HepG2 (cell line): ENCODE results near the gene CECR2.

Source experiments
- EZH2 ChIP-seq: conservative IDR thresholded peaks from 2 replicates; pipeline ENCODE4 v1.6.1; 2012; ENCODE audit warnings: mild to moderate bottlenecking, low read depth, low read length, moderate library complexity
- PBX3 ChIP-seq: sonication (generic); formaldehyde crosslinking; IDR thresholded peaks from 2 replicates; pipeline ENCODE4 v1.8.1; 2023; ENCODE audit warnings: missing genetic modification reagents, inconsistent platforms, borderline replicate concordance
- RNF219 ChIP-seq: sonication (generic); formaldehyde crosslinking; IDR thresholded peaks from 2 replicates; pipeline ENCODE4 v1.5.0; 2020; ENCODE audit warnings: mild to moderate bottlenecking, missing genetic modification reagents
- SETDB1 ChIP-seq: sonication (generic); formaldehyde crosslinking; IDR thresholded peaks from 2 replicates; pipeline ENCODE4 v1.5.1; 2020; ENCODE audit warnings: missing genetic modification reagents, mild to moderate bottlenecking, borderline replicate concordance
- SIN3B ChIP-seq: fragments of 150-350 bp; IDR thresholded peaks from 2 replicates; pipeline ENCODE4 v1.6.1; 2014; ENCODE audit warnings: low read length
- TP53 ChIP-seq: sonication (generic); formaldehyde crosslinking; conservative IDR thresholded peaks from 2 replicates; pipeline ENCODE4 v1.4.0; 2020; ENCODE audit warnings: missing genetic modification reagents
- ZBTB7A ChIP-seq: sonication (generic); formaldehyde crosslinking; IDR thresholded peaks from 2 replicates; pipeline ENCODE4 v1.8.0; 2022; ENCODE audit warnings: mild to moderate bottlenecking, missing genetic modification reagents
- ZHX1 ChIP-seq: sonication (generic); formaldehyde crosslinking; IDR thresholded peaks from 2 replicates; pipeline ENCODE4 v1.8.1; 2022; ENCODE audit warnings: low read depth, mild to moderate bottlenecking, missing genetic modification reagents
- ZNF224 ChIP-seq: sonication (generic); formaldehyde crosslinking; IDR thresholded peaks from 2 replicates; pipeline ENCODE4 v1.5.0; 2020; ENCODE audit warnings: mild to moderate bottlenecking, missing genetic modification reagents
- ZNF790 ChIP-seq: sonication (generic); formaldehyde crosslinking; IDR thresholded peaks from 2 replicates; pipeline ENCODE4 v1.8.0; 2022; ENCODE audit warnings: missing genetic modification reagents, mild to moderate bottlenecking, borderline replicate concordance
- TF ChIP-seq, protein P1 (sequence below): sonication (generic); formaldehyde crosslinking; IDR thresholded peaks from 2 replicates; pipeline ENCODE4 v1.8.0; 2022; ENCODE audit warnings: mild to moderate bottlenecking, missing genetic modification reagents, moderate library complexity
- TF ChIP-seq, protein P2 (sequence below), 2 experiments: sonication (generic) in 1 of 2; formaldehyde crosslinking in 1 of 2; IDR thresholded peaks; 2 replicates each; pipeline versions ENCODE4 v1.5.1 to v1.6.1; 2011 to 2020; ENCODE audit warnings: borderline replicate concordance in 1 of 2, low read depth in 1 of 2, low read length in 1 of 2, mild to moderate bottlenecking in 1 of 2, missing genetic modification reagents in 1 of 2, moderate library complexity in 1 of 2
- TF ChIP-seq, protein P3 (sequence below): sonication (generic); formaldehyde crosslinking; IDR thresholded peaks from 2 replicates; pipeline ENCODE4 v1.5.0; 2020; ENCODE audit warnings: mild to moderate bottlenecking, missing genetic modification reagents, moderate library complexity
- TF ChIP-seq, protein P4 (sequence below): sonication (generic); formaldehyde crosslinking; IDR thresholded peaks from 2 replicates; pipeline ENCODE4 v1.5.1; 2020; ENCODE audit warnings: missing genetic modification reagents, mild to moderate bottlenecking, borderline replicate concordance

- TF ChIP-seq ZHX1 = no peak
- TF ChIP-seq, protein P1, sequence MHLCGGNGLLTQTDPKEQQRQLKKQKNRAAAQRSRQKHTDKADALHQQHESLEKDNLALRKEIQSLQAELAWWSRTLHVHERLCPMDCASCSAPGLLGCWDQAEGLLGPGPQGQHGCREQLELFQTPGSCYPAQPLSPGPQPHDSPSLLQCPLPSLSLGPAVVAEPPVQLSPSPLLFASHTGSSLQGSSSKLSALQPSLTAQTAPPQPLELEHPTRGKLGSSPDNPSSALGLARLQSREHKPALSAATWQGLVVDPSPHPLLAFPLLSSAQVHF (CRISPR knock-in tag) = no peak
- TF ChIP-seq ZNF790 (CRISPR knock-in tag) = no peak
- no peak for TF ChIP-seq TP53 (CRISPR knock-in tag)
- no peak for TF ChIP-seq SIN3B
- TF ChIP-seq ZBTB7A (CRISPR knock-in tag) = no peak
- TF ChIP-seq SETDB1 = no peak
- TF ChIP-seq, protein P2, sequence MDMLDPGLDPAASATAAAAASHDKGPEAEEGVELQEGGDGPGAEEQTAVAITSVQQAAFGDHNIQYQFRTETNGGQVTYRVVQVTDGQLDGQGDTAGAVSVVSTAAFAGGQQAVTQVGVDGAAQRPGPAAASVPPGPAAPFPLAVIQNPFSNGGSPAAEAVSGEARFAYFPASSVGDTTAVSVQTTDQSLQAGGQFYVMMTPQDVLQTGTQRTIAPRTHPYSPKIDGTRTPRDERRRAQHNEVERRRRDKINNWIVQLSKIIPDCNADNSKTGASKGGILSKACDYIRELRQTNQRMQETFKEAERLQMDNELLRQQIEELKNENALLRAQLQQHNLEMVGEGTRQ (IDR thresholded peaks at IDR 0.05; ENCODE audit: low read depth, low read length) = no peak
- TF ChIP-seq, protein P2 (CRISPR knock-in tag; IDR thresholded peaks at IDR 0.05; ENCODE audit: borderline replicate concordance) = no peak
- no peak for TF ChIP-seq ZNF224 (CRISPR knock-in tag)
- TF ChIP-seq, protein P3, sequence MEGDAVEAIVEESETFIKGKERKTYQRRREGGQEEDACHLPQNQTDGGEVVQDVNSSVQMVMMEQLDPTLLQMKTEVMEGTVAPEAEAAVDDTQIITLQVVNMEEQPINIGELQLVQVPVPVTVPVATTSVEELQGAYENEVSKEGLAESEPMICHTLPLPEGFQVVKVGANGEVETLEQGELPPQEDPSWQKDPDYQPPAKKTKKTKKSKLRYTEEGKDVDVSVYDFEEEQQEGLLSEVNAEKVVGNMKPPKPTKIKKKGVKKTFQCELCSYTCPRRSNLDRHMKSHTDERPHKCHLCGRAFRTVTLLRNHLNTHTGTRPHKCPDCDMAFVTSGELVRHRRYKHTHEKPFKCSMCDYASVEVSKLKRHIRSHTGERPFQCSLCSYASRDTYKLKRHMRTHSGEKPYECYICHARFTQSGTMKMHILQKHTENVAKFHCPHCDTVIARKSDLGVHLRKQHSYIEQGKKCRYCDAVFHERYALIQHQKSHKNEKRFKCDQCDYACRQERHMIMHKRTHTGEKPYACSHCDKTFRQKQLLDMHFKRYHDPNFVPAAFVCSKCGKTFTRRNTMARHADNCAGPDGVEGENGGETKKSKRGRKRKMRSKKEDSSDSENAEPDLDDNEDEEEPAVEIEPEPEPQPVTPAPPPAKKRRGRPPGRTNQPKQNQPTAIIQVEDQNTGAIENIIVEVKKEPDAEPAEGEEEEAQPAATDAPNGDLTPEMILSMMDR = no peak
- TF ChIP-seq, protein P4, sequence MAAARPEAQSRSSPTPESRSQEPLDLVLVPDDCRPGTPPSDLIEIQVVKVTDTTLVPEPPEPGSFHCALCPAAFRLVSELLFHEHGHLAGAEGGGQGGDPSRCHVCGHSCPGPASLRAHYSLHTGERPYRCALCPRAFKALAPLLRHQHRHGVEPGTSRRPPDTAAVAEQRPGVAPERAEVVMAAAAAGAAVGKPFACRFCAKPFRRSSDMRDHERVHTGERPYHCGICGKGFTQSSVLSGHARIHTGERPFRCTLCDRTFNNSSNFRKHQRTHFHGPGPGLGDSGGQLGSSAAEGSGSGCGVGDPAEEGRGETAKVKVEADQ (CRISPR knock-in tag) = no peak
- no peak for TF ChIP-seq RNF219 (CRISPR knock-in tag)
- TF ChIP-seq EZH2 = no peak
- TF ChIP-seq PBX3 = no peak
Observed at GRCh38 chr22:17343766-17344165, 25.5 kb upstream of the CECR2 start.
